CD4-positive, CD25-positive, alpha-beta regulatory T cell (primary cell): ENCODE measurements around the gene REEP5. TPM values are rescaled to one million over a fixed set of nuclear protein-coding genes. Genes with fewer than 3 reads are reported as not detected.

Source experiments
- ATAC-seq, 2 donors: fragments of 150-1000 bp; cut with Tn5 transposase; one replicate each; pipeline ENCODE4 v1.10.0; 2021; ENCODE audit warnings: low read depth in 2 of 2, moderate number of reproducible peaks in 2 of 2, moderate library complexity in 1 of 2
- DNase-seq, 3 donors: peaks; one replicate each; pipeline versions ENCODE4 v3.0.0 to v3.0.0-alpha.2; 2012 to 2022; ENCODE audit warnings: mixed read lengths in 1 of 3
- H3K27ac ChIP-seq: one replicate; pipeline ENCODE4 v1.7.0; 2013; ENCODE audit warnings: mild to moderate bottlenecking, low read length; ENCODE audit not compliant: insufficient read depth, poor library complexity, severe bottlenecking
- H3K27me3 ChIP-seq: one replicate; pipeline ENCODE4 v1.7.0; 2013; ENCODE audit warnings: low read length; ENCODE audit not compliant: control insufficient read depth, insufficient read depth
- H3K36me3 ChIP-seq: one replicate; pipeline ENCODE4 v1.7.0; 2013; ENCODE audit warnings: mild to moderate bottlenecking, low read length, moderate library complexity; ENCODE audit not compliant: control insufficient read depth, insufficient read depth
- H3K4me1 ChIP-seq: 2 replicates; pipeline ENCODE4 v1.7.0; 2013; ENCODE audit warnings: mild to moderate bottlenecking, low read length; ENCODE audit not compliant: insufficient read depth, control insufficient read depth, poor library complexity, severe bottlenecking
- H3K4me3 ChIP-seq: one replicate; pipeline ENCODE4 v1.7.0; 2013; ENCODE audit warnings: low read depth, mild to moderate bottlenecking, low read length, moderate library complexity
- H3K9me3 ChIP-seq, 2 experiments: 1 replicate in 1 of 2; 2 replicates in 1 of 2; pipeline ENCODE4 v1.7.0; 2013; ENCODE audit warnings: low read length in 2 of 2, mild to moderate bottlenecking in 1 of 2, moderate library complexity in 1 of 2; ENCODE audit not compliant: control insufficient read depth in 2 of 2
- H3K27ac Mint-ChIP-seq, 3 donors: one replicate each; pipeline ENCODE4 v1.8.0; 2020 to 2022; ENCODE audit warnings: mild to moderate bottlenecking in 3 of 3, mixed read lengths in 3 of 3, moderate library complexity in 2 of 3
- H3K27me3 Mint-ChIP-seq: one replicate; pipeline ENCODE4 v1.8.0; 2022; ENCODE audit warnings: mild to moderate bottlenecking, mixed read lengths
- H3K36me3 Mint-ChIP-seq: one replicate; pipeline ENCODE4 v1.8.0; 2020; ENCODE audit warnings: mixed read lengths
- H3K4me1 Mint-ChIP-seq, 4 donors: one replicate each; pipeline ENCODE4 v1.8.0; 2020 to 2022; ENCODE audit warnings: mixed read lengths in 4 of 4, mild to moderate bottlenecking in 1 of 4
- H3K4me3 Mint-ChIP-seq, 4 donors: one replicate each; pipeline ENCODE4 v1.8.0; 2020 to 2022; ENCODE audit warnings: mild to moderate bottlenecking in 4 of 4, mixed read lengths in 4 of 4, moderate library complexity in 3 of 4
- H3K9me3 Mint-ChIP-seq, 7 donors: one replicate each; pipeline ENCODE4 v1.8.0; 2020 to 2022; ENCODE audit warnings: mixed read lengths in 7 of 7, mild to moderate bottlenecking in 3 of 7, moderate library complexity in 2 of 7
- polyA plus RNA-seq, 4 donors: library from polyadenylated mRNA; unstranded; fragments of 300-500 nt; fragmentation: Illumina TruSeq; gene quantifications; one replicate each; pipeline ENCODE4 v1.2.3, GENCODE V29; 2021
- total RNA-seq: library from RNA; stranded (reverse); gene quantifications from one replicate; pipeline ENCODE4 v1.2.3, GENCODE V29; 2022

The REEP5 gene
- total and polyA plus RNA-seq, 5 donors from 2014 or later = 45.6 to 170 (median 83.4) TPM

DNA sequence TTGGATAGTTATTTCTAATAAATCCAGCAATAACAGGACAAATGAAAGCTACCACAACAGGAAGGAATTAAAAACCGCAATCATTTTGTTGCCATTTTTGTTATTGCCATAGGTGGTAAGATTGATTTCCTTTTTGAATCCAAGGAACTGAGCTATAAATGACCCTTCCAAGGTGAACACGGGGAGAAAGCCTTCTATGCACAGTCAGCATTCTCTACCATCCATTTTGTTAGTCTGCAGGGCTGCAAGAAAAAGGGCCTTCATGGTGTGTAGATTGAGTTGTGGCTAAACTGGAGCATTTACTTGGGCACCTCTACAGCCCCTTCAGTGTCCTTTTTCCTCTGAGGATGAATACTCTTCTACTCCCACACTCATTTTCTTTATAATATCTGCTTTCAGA lies 18.6 kb upstream of the REEP5 start:
- no peaks in the 10 kb centered on the region for H3K4me1 ChIP-seq
- H3K4me3 ChIP-seq = no peak overlapping the region
- no peak overlapping the region for H3K27ac Mint-ChIP-seq
- ATAC-seq (no peak), DNase-seq (no peak)
- H3K27ac ChIP-seq = no peak overlapping the region
- H3K27me3 ChIP-seq = no peaks in the 10 kb centered on the region
- H3K27me3 Mint-ChIP-seq = peaks cover 9% of the 10 kb centered on the region
- H3K9me3 ChIP-seq = no peaks in the 10 kb centered on the region
- H3K4me1 Mint-ChIP-seq = peaks cover 0 to 5% (median 0%) of the 10 kb centered on the region in 4 donors
- no peak overlapping the region for H3K4me3 Mint-ChIP-seq
- no peaks in the 10 kb centered on the region for H3K36me3 ChIP-seq
- H3K9me3 Mint-ChIP-seq = peaks cover 0 to 3% (median 0%) of the 10 kb centered on the region in 7 donors
- H3K36me3 Mint-ChIP-seq = no peaks in the 10 kb centered on the region

DNA sequence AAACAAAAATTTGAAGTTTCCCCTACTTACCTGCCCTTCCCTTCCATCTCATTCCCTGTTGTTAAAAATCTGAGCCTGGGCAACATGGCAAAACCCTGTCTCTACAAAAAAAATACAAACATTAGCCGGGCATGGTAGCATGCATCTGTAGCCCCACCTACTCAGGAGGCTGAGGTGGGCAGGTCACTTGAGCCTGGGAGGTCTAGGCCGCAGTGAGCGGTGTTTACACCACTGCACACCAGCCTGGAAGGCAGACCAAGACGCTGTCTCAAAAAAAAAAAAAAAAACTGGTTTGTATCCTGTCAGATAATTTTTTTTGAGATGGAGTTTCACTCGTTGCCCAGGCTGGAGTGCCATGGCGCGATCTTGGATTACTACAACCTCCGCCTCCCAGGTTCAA lies 16.3 kb upstream of the REEP5 start:
- no peaks in the 10 kb centered on the region for H3K36me3 ChIP-seq
- H3K4me3 ChIP-seq = no peak overlapping the region
- H3K27me3 ChIP-seq = no peaks in the 10 kb centered on the region
- no peaks in the 10 kb centered on the region for H3K4me1 ChIP-seq
- Mint-ChIP-seq H3K27ac (no peak overlapping the region), H3K4me1 (peaks cover 0 to 5% (median 0%) of the 10 kb centered on the region in 4 donors), H3K4me3 (no peak overlapping the region), H3K27me3 (peaks cover 9% of the 10 kb centered on the region), H3K36me3 (no peaks in the 10 kb centered on the region), H3K9me3 (peaks cover 0 to 3% (median 0%) of the 10 kb centered on the region in 7 donors)
- no peak overlapping the region for H3K27ac ChIP-seq
- H3K9me3 ChIP-seq = no peaks in the 10 kb centered on the region
- DNase-seq = no peak
- no peak for ATAC-seq

DNA sequence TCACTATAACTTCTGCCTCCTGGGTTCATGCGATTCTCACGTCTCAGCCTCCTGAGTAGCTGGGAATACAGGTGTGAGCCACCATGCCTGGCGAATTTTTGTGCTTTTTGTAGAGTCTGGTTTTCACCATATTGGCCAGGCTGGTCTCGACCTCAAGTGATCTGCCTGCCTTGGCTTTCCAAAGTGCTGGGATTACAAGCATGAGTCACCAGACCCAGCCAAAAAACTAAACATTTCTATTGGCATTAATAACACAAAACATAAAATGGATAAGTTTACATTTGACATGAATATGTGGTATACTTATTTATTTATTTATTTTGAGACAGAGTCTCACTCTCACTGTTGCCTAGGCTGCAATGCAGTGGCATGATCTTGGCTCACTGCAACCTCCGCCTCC lies 13.6 kb upstream of the REEP5 start:
- H3K36me3 ChIP-seq = no peaks in the 10 kb centered on the region
- no peaks in the 10 kb centered on the region for H3K27me3 Mint-ChIP-seq

DNA sequence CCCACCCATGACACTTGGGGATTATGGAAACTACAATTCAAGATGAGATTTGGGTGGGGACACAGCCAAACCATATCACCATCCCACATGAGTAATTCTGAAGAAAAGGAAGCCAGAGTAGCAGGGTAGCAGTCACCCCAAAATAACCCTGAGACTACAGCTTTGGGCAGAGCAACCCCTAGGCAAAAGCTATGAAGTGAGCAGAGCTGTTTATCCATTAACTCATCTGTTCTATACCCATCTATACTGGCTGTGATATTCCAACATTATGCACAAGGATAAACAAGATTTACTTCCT lies 12.3 kb upstream of the REEP5 start:
- no peak for ATAC-seq
- H3K9me3 ChIP-seq = no peaks in the 10 kb centered on the region
- H3K27ac Mint-ChIP-seq = no peak overlapping the region
- H3K36me3 Mint-ChIP-seq = no peaks in the 10 kb centered on the region
- no peak overlapping the region for H3K4me3 ChIP-seq
- no peak overlapping the region for H3K4me3 Mint-ChIP-seq
- H3K4me1 Mint-ChIP-seq = peaks cover 16 to 28% (median 24%) of the 10 kb centered on the region in 4 donors
- no peak overlapping the region for H3K27ac ChIP-seq
- H3K4me1 ChIP-seq = peaks cover 19% of the 10 kb centered on the region
- no peak for DNase-seq
- no peaks in the 10 kb centered on the region for H3K27me3 Mint-ChIP-seq
- H3K9me3 Mint-ChIP-seq = peaks cover 0 to 2% (median 0%) of the 10 kb centered on the region in 7 donors
- no peaks in the 10 kb centered on the region for H3K36me3 ChIP-seq
- H3K27me3 ChIP-seq = no peaks in the 10 kb centered on the region

More for the DNA sequence above, 13.6 kb upstream of the REEP5 start:
- Mint-ChIP-seq H3K36me3 (no peaks in the 10 kb centered on the region), H3K9me3 (peaks cover 0 to 2% (median 0%) of the 10 kb centered on the region in 7 donors), H3K4me3 (no peak overlapping the region), H3K27ac (no peak overlapping the region), H3K4me1 (peaks cover 10 to 15% (median 12%) of the 10 kb centered on the region in 4 donors)
- H3K27ac ChIP-seq = no peak overlapping the region
- peaks cover 5% of the 10 kb centered on the region for H3K4me1 ChIP-seq
- DNase-seq = no peak
- H3K27me3 ChIP-seq = no peaks in the 10 kb centered on the region
- no peaks in the 10 kb centered on the region for H3K9me3 ChIP-seq
- ATAC-seq = no peak
- no peak overlapping the region for H3K4me3 ChIP-seq

DNA sequence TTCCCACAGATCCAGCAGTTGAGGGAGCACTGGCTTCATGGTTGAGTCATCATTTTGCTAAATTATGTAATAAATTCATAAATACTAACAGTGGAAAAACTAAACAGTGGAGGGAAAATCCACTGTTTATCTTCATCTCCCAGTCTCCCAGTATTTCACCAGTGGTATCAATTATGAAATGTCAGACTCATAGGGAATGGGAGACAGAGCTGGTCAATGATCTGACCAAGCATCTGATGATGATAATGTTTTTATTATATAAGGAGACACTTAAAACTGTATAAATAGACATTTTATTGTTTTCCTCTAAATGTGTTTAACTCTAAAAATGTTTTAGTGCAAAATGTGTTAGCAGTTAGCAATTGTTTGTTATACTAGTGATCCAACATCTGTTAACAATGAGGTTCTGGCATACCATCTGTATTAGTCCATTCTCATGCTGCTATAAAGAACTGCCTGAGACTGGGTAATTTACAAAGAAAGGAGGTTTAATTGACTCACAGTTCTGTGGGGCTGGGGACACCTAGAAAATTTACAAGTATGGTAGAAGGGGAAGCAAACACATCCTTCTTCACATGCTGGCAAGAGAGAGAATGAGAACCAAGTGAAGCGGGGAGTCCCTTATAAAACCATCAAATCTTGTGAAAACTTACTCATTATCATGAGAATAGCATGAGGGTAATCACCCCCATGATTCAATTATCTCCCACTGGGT lies 11.8 kb upstream of the REEP5 start:
- DNase-seq = no peak
- no peaks in the 10 kb centered on the region for H3K36me3 Mint-ChIP-seq
- peaks cover 0 to 2% (median 0%) of the 10 kb centered on the region in 7 donors for H3K9me3 Mint-ChIP-seq
- peaks cover 24% of the 10 kb centered on the region for H3K4me1 ChIP-seq
- H3K4me3 ChIP-seq = no peak overlapping the region
- no peaks in the 10 kb centered on the region for H3K9me3 ChIP-seq
- no peak overlapping the region for H3K4me3 Mint-ChIP-seq
- no peak overlapping the region for H3K27ac Mint-ChIP-seq
- H3K27me3 Mint-ChIP-seq = no peaks in the 10 kb centered on the region
- ATAC-seq = no peak
- no peaks in the 10 kb centered on the region for H3K36me3 ChIP-seq
- H3K4me1 Mint-ChIP-seq = peaks cover 19 to 33% (median 27%) of the 10 kb centered on the region in 4 donors
- H3K27ac ChIP-seq = no peak overlapping the region
- H3K27me3 ChIP-seq = no peaks in the 10 kb centered on the region

DNA sequence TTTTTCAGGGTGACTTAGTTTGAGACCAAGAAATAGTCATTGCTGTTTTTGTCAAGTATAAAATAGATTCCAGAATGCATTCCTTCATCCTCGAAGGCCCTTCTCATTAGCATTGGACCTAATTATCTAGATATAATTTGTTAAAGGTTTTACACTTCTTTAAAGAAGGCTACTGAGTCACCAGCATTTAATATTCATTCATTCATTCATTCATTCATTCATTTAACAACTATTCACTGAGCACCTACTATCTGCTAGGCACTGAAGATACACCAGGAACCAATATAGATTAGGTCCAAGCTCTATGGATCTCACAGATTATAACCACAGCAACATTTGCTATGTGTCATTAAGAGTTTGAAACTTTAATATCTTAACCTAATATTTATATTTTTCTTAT lies 11.1 kb upstream of the REEP5 start:
- Histone ChIP-seq H3K4me3 (no peak overlapping the region), H3K27me3 (no peaks in the 10 kb centered on the region), H3K27ac (no peak overlapping the region), H3K9me3 (no peaks in the 10 kb centered on the region), H3K36me3 (no peaks in the 10 kb centered on the region), H3K4me1 (peaks cover 31% of the 10 kb centered on the region)
- Mint-ChIP-seq H3K4me1 (peaks cover 19 to 40% (median 31%) of the 10 kb centered on the region in 4 donors), H3K36me3 (no peaks in the 10 kb centered on the region), H3K27ac (no peak overlapping the region), H3K27me3 (no peaks in the 10 kb centered on the region), H3K4me3 (no peak overlapping the region), H3K9me3 (peaks cover 0 to 2% (median 0%) of the 10 kb centered on the region in 7 donors)
- DNase-seq (no peak), ATAC-seq (no peak)

DNA sequence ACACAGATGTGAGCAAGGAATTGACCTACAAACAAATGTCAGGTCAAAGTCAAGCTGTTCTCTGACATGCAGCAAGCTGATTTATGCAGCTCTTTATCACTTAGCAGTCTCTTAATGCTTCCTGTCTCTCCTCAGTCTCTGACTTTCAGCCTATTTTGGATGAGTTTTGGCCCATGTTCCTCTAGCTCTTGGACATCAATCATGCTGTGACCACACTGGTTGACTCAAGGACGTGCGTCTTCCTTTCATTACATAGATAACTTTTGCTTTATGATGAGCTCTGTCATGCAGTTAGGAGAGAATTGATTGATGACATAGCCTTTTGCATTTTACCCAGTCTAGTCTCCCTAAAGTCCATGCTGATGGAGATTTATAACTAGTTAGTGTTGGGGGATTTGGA lies 9.4 kb upstream of the REEP5 start:
- peak overlapping the region in 2 of 4 donors; percentile 10 to 48 for H3K4me3 Mint-ChIP-seq
- H3K4me1 Mint-ChIP-seq = peaks cover 19 to 45% (median 35%) of the 10 kb centered on the region in 4 donors
- no peak overlapping the region for H3K27ac ChIP-seq

DNA sequence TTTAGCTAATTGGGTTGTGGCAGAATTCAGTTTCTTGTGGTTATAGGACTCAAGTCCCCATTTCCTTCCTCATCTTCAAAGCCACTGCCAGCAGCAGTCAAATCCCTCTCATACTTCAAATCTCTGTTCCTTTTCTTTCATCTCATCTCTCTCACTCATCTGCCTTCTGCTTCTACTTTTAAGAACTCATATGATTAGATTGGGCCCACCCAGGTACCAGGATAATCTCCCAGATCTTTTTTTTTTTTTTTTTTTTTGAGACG lies 8.0 kb upstream of the REEP5 start:
- peak overlapping the region; percentile 69 for H3K4me3 ChIP-seq
- H3K27me3 ChIP-seq = no peaks in the 10 kb centered on the region
- H3K4me1 Mint-ChIP-seq = peaks cover 19 to 47% (median 35%) of the 10 kb centered on the region in 4 donors
- H3K9me3 Mint-ChIP-seq = no peaks in the 10 kb centered on the region
- peak overlapping the region in 2 of 3 donors; percentile 74 for H3K27ac Mint-ChIP-seq
- H3K4me1 ChIP-seq = peaks cover 34% of the 10 kb centered on the region
- no peaks in the 10 kb centered on the region for H3K27me3 Mint-ChIP-seq
- H3K36me3 ChIP-seq = no peaks in the 10 kb centered on the region
- peak; percentile 37 to 54 for ATAC-seq
- peak overlapping the region; percentile 18 for H3K27ac ChIP-seq
- H3K9me3 ChIP-seq = no peaks in the 10 kb centered on the region
- no peaks in the 10 kb centered on the region for H3K36me3 Mint-ChIP-seq
- H3K4me3 Mint-ChIP-seq = peak overlapping the region; percentile 61 to 89 (median 71)
- peak in 2 of 3 donors; percentile 55 to 84 for DNase-seq

More for the DNA sequence above, 9.4 kb upstream of the REEP5 start:
- Mint-ChIP-seq H3K27me3 (no peaks in the 10 kb centered on the region), H3K36me3 (no peaks in the 10 kb centered on the region), H3K9me3 (peaks cover 0 to 2% (median 0%) of the 10 kb centered on the region in 7 donors), H3K27ac (peak overlapping the region in 2 of 3 donors; percentile 15 to 51)
- Histone ChIP-seq H3K36me3 (no peaks in the 10 kb centered on the region), H3K9me3 (no peaks in the 10 kb centered on the region), H3K27me3 (no peaks in the 10 kb centered on the region), H3K4me3 (no peak overlapping the region), H3K4me1 (peaks cover 34% of the 10 kb centered on the region)
- no peak for ATAC-seq
- DNase-seq = no peak
